ENCODE results near the gene CCDC61.

CCDC61 gene

GRCh38 chr19:45975306-45976070 lies 19.8 kb upstream of the CCDC61 start:
- DNase-seq: no peak
- Histone ChIP-seq H3K27me3 (peaks cover 0 to 77% of the 10 kb centered on the region in 2 donors), H3K27ac (no peak overlapping the region), H3K4me3 (no peak overlapping the region), H3K9me3 (no peaks in the 10 kb centered on the region), H3K4me1 (peaks cover 0 to 13% (median 7%) of the 10 kb centered on the region in 4 donors), H3K36me3 (no peaks in the 10 kb centered on the region)
- no peak for TF ChIP-seq CTCF (IDR thresholded peaks at IDR 0.05)
- intact Hi-C loops (cut with DNase I; ENCODE audit: low total_unique reads): no loop called here

GRCh38 chr19:45976178-45976577 lies 19.1 kb upstream of the CCDC61 start:
- Histone ChIP-seq H3K36me3 (no peaks in the 10 kb centered on the region), H3K27me3 (peaks cover 0 to 70% of the 10 kb centered on the region in 2 donors), H3K4me1 (peaks cover 0 to 13% (median 7%) of the 10 kb centered on the region in 4 donors), H3K4me3 (no peak overlapping the region), H3K27ac (no peak overlapping the region), H3K9me3 (no peaks in the 10 kb centered on the region)
- no peak for DNase-seq
- intact Hi-C loops (cut with DNase I; ENCODE audit: low total_unique reads): no loop called here
- no peak for TF ChIP-seq CTCF (IDR thresholded peaks at IDR 0.05)

GRCh38 chr19:45978156-45978555 lies 17.1 kb upstream of the CCDC61 start:
- intact Hi-C loops (cut with DNase I; ENCODE audit: low total_unique reads): no loop called here

GRCh38 chr19:45981350-45981749 lies 13.9 kb upstream of the CCDC61 start:
- Histone ChIP-seq H3K9me3 (no peaks in the 10 kb centered on the region), H3K27me3 (peaks cover 0 to 35% of the 10 kb centered on the region in 2 donors), H3K36me3 (no peaks in the 10 kb centered on the region), H3K4me1 (no peaks in the 10 kb centered on the region), H3K4me3 (no peak overlapping the region), H3K27ac (no peak overlapping the region)
- DNase-seq: no peak
- intact Hi-C loops (cut with DNase I; ENCODE audit: low total_unique reads): no loop called here
- no peak for TF ChIP-seq CTCF (IDR thresholded peaks at IDR 0.05)

More at GRCh38 chr19:45978156-45978555, 17.1 kb upstream of the CCDC61 start:
- Histone ChIP-seq H3K27me3 (peaks cover 0 to 50% of the 10 kb centered on the region in 2 donors), H3K4me1 (peaks cover 0 to 7% (median 4%) of the 10 kb centered on the region in 4 donors), H3K9me3 (no peaks in the 10 kb centered on the region), H3K27ac (no peak overlapping the region), H3K4me3 (no peak overlapping the region), H3K36me3 (no peaks in the 10 kb centered on the region)
- no peak for TF ChIP-seq CTCF (IDR thresholded peaks at IDR 0.05)
- no peak for DNase-seq

GRCh38 chr19:45985321-45985720 lies 9.9 kb upstream of the CCDC61 start:
- TF ChIP-seq CTCF (IDR thresholded peaks at IDR 0.05): no peak
- H3K27ac ChIP-seq: no peak overlapping the region
- H3K27me3 ChIP-seq: peaks cover 0 to 30% of the 10 kb centered on the region in 2 donors
- intact Hi-C loops (cut with DNase I; ENCODE audit: low total_unique reads): no loop called here
- no peaks in the 10 kb centered on the region for H3K36me3 ChIP-seq
- H3K9me3 ChIP-seq: no peaks in the 10 kb centered on the region
- H3K4me1 ChIP-seq: no peaks in the 10 kb centered on the region
- DNase-seq: no peak
- no peak overlapping the region for H3K4me3 ChIP-seq

All from tibial artery (tissue), 4 donors.